Trophoblast cell (in vitro differentiated cells and primary cell): ENCODE results near the gene MCCC2.
"Not testable (repeated sequence)": the region's sequence is repeated elsewhere in the genome, so short reads cannot be mapped to it uniquely, and the experiment has no call there.

ENCODE experiments used
- DNase-seq, 2 donors: peaks; one replicate each; pipeline ENCODE4 v3.0.0-alpha.2; 2016
- H2AFZ ChIP-seq: 2 replicates; pipeline ENCODE4 v1.6.1; 2013; ENCODE audit warnings: low read length, moderate library complexity, mild to moderate bottlenecking; ENCODE audit not compliant: insufficient read depth, poor library complexity
- H2AK5ac ChIP-seq: 2 replicates; pipeline ENCODE4 v1.6.1; 2013; ENCODE audit warnings: mild to moderate bottlenecking, low read length
- H2BK120ac ChIP-seq: 2 replicates; pipeline ENCODE4 v1.6.1; 2013; ENCODE audit warnings: low read length, mild to moderate bottlenecking, moderate library complexity; ENCODE audit not compliant: insufficient read depth, poor library complexity
- H2BK12ac ChIP-seq: 2 replicates; pipeline ENCODE4 v1.6.1; 2013; ENCODE audit warnings: mild to moderate bottlenecking, low read length, moderate library complexity
- H2BK5ac ChIP-seq: 2 replicates; pipeline ENCODE4 v1.6.1; 2013; ENCODE audit warnings: low read length, low read depth, moderate library complexity, mild to moderate bottlenecking; ENCODE audit not compliant: poor library complexity
- H3K14ac ChIP-seq: 2 replicates; pipeline ENCODE4 v1.6.1; 2013; ENCODE audit warnings: mild to moderate bottlenecking, low read length
- H3K18ac ChIP-seq: 2 replicates; pipeline ENCODE4 v1.6.1; 2013; ENCODE audit warnings: mild to moderate bottlenecking, low read length
- H3K23ac ChIP-seq: 2 replicates; pipeline ENCODE4 v1.6.1; 2013; ENCODE audit warnings: low read length
- H3K27ac ChIP-seq: 2 replicates; pipeline ENCODE4 v1.5.1; 2013; ENCODE audit warnings: low read depth, mild to moderate bottlenecking, inconsistent platforms, low read length, moderate library complexity
- H3K27me3 ChIP-seq: 2 replicates; pipeline ENCODE4 v1.6.1; 2013; ENCODE audit warnings: inconsistent platforms, mild to moderate bottlenecking, low read length, moderate library complexity; ENCODE audit not compliant: insufficient read depth
- H3K36me3 ChIP-seq, 2 experiments: 1 replicate in 1 of 2; 2 replicates in 1 of 2; pipeline ENCODE4 v1.6.1; 2013; ENCODE audit warnings: low read length in 2 of 2, mild to moderate bottlenecking in 2 of 2, moderate library complexity in 1 of 2; ENCODE audit not compliant: insufficient read depth in 2 of 2, control insufficient read depth in 1 of 2
- H3K4ac ChIP-seq: 2 replicates; pipeline ENCODE4 v1.6.1; 2013; ENCODE audit warnings: low read depth, mild to moderate bottlenecking, low read length, moderate library complexity
- H3K4me1 ChIP-seq, 2 experiments: 1 replicate in 1 of 2; 2 replicates in 1 of 2; pipeline ENCODE4 v1.6.1; 2013; ENCODE audit warnings: low read length in 2 of 2, mild to moderate bottlenecking in 2 of 2, moderate library complexity in 1 of 2; ENCODE audit not compliant: insufficient read depth in 2 of 2, control insufficient read depth in 1 of 2
- H3K4me2 ChIP-seq: 2 replicates; pipeline ENCODE4 v1.6.1; 2013; ENCODE audit warnings: inconsistent platforms, mild to moderate bottlenecking, low read length, moderate library complexity
- H3K4me3 ChIP-seq: 2 replicates; pipeline ENCODE4 v1.5.1; 2013; ENCODE audit warnings: mild to moderate bottlenecking, low read depth, low read length, inconsistent platforms
- H3K79me1 ChIP-seq: one replicate; pipeline ENCODE4 v1.6.1; 2013; ENCODE audit warnings: low read length
- H3K79me2 ChIP-seq: 2 replicates; pipeline ENCODE4 v1.6.1; 2013; ENCODE audit warnings: low read length, mild to moderate bottlenecking; ENCODE audit not compliant: control insufficient read depth, insufficient read depth, poor library complexity
- H3K9ac ChIP-seq: 2 replicates; pipeline ENCODE4 v1.6.1; 2013; ENCODE audit warnings: mild to moderate bottlenecking, low read length
- H3K9me3 ChIP-seq: 2 replicates; pipeline ENCODE4 v1.6.1; 2013; ENCODE audit warnings: low read depth, mild to moderate bottlenecking, control low read depth, inconsistent platforms, low read length; ENCODE audit not compliant: insufficient read depth
- H4K12ac ChIP-seq: 2 replicates; pipeline ENCODE4 v1.6.1; 2013; ENCODE audit warnings: low read depth, mild to moderate bottlenecking, low read length, moderate library complexity
- H4K8ac ChIP-seq: 2 replicates; pipeline ENCODE4 v1.6.1; 2013; ENCODE audit warnings: low read depth, mild to moderate bottlenecking, low read length, moderate library complexity
- H4K91ac ChIP-seq: one replicate; pipeline ENCODE4 v1.6.1; 2013; ENCODE audit warnings: low read depth, mild to moderate bottlenecking, low read length, moderate library complexity
- WGBS: extraction: QIAGEN DNeasy Blood & Tissue Kit; methylation state at CpG from one replicate; pipeline ENCODE4 v1.1.7; 2013; ENCODE audit warnings: missing lambda C conversion rate; ENCODE audit not compliant: insufficient read length, insufficient coverage; ENCODE audit errors: extremely low coverage; 5-methylcytosine and 5-hydroxymethylcytosine counted together

MCCC2 gene

DNA sequence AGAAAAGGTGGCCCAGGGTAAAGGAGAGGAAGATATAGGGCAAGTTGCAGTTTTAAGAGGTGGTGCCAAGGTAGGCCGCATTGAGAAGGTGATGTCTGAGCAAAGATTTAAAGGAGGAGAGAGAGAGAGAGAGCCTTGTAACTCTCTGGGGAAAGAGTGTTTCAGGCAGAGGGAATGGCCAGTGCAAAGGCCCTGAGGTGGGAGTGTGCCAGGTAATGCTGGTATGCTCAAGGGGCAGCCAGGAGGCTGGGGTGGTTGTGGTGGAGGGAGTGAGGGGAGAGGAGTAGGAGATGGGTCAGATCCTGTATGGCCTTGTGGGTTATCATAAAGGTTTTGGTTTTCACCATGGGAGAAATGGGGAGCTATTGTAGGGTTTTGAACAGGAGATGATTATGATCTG, 9.9 kb downstream of the MCCC2 start:
- Histone ChIP-seq H4K8ac (no peak overlapping the region), H3K4me1 (peaks cover 3 to 10% of the 10 kb centered on the region in 2 experiments), H3K4me3 (no peak overlapping the region), H3K79me1 (peaks cover 4% of the 10 kb centered on the region), H4K12ac (no peak overlapping the region), H3K23ac (no peak overlapping the region), H3K4ac (no peak overlapping the region), H3K9ac (no peak overlapping the region), H3K9me3 (no peaks in the 10 kb centered on the region), H3K18ac (no peak overlapping the region), H2BK5ac (no peak overlapping the region), H4K91ac (no peak overlapping the region), H3K14ac (no peak overlapping the region), H3K36me3 (peaks cover 8 to 10% of the 10 kb centered on the region in 2 experiments), H3K27ac (no peak overlapping the region), H3K4me2 (no peak overlapping the region), H2AFZ (no peak overlapping the region), H3K27me3 (no peaks in the 10 kb centered on the region), H2AK5ac (no peak overlapping the region), H2BK12ac (no peak overlapping the region), H3K79me2 (no peaks in the 10 kb centered on the region), H2BK120ac (no peak overlapping the region)
- no CpG with 5 or more reads among the region's 1 CpG for WGBS
- DNase-seq = no peak

DNA sequence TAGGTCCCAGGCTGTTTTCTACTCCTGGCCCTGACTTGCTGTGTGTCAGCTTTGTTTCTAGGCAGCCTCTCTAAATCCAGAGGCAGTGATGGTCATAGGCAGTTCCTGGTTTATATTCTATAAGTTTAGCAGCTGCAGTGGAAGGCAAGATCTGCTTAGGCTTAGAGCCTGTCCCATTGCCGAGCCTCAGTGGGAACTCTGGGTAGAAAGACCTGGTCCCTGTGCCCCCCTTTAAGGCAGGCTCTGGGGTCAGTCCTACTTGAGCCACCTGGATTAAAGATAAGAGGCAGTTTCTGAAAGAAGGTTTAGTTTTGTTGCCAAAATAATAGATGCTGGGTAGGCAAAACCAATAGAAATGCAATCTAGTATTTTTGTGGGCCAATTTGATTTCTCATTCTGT, 13.6 kb downstream of the MCCC2 start:
- Histone ChIP-seq H3K4me3 (no peak overlapping the region), H4K12ac (peak overlapping the region; percentile 28), H3K79me1 (peaks cover 4% of the 10 kb centered on the region), H4K91ac (peak overlapping the region; percentile 17), H3K4ac (peak overlapping the region; percentile 50), H3K27ac (peak overlapping the region; percentile 72), H3K9ac (peak overlapping the region; percentile 2), H2BK12ac (peak overlapping the region; percentile 89), H3K14ac (peak overlapping the region; percentile 72), H3K9me3 (no peaks in the 10 kb centered on the region), H3K27me3 (no peaks in the 10 kb centered on the region), H2AK5ac (peak overlapping the region; percentile 95), H3K4me2 (peak overlapping the region; percentile 43), H3K23ac (no peak overlapping the region), H2BK120ac (peak overlapping the region; percentile 62), H2AFZ (peak overlapping the region; percentile 50), H3K18ac (peak overlapping the region; percentile 59), H3K79me2 (no peaks in the 10 kb centered on the region), H3K36me3 (peaks cover 9 to 12% of the 10 kb centered on the region in 2 experiments), H2BK5ac (peak overlapping the region; percentile 69), H3K4me1 (peaks cover 3 to 12% of the 10 kb centered on the region in 2 experiments), H4K8ac (peak overlapping the region; percentile 87)
- no peak for DNase-seq
- WGBS = no CpG with 5 or more reads among the region's 1 CpG

DNA sequence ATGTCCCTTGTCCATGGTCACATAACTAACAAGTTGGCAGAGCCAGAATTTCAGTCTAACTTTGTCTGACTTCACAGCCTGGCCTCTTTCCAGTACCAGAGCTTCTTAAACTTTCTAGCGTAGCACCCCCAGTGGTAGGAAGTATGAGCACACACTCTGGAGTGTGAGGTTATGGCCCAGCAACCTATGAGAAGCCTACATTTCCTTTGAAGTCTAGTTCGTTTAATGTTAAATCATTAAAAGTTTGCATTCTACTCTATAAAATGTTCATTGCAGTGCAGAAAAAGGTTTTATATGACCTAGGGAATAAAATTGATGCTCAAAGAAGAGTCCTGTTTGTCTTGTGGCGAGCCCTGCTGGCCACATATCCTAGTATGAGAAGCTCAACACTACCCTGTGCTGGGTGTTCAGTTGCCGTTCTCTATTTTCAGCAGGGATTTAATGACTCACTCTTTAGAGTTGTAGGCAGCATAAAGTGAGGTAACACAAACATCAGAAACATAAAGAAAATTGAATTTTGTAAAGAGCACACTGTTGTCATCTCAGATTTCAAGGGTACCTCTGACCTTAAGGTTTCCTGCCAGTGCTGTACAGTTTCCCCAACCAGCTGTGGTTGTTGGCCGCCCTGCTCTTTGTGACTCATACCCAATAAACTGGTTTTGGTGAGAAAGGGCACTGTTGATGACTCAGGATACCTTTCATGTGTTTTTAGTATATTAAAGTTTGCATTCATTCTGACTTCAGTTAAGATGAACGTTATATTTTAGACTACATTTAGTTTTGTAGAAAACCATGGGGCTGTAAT, 14.3 kb downstream of the MCCC2 start:
- no peak overlapping the region for H2BK12ac ChIP-seq
- peak overlapping the region; percentile 72 for H3K27ac ChIP-seq
- H3K9me3 ChIP-seq = no peaks in the 10 kb centered on the region
- H4K8ac ChIP-seq = no peak overlapping the region
- no peak overlapping the region for H3K18ac ChIP-seq
- H3K4me1 ChIP-seq = peaks cover 3 to 12% of the 10 kb centered on the region in 2 experiments
- no peak overlapping the region for H2BK120ac ChIP-seq
- H2AK5ac ChIP-seq = no peak overlapping the region
- peak; percentile 71 to 87 for DNase-seq
- H2BK5ac ChIP-seq = peak overlapping the region; percentile 33
- H3K36me3 ChIP-seq = peaks cover 9 to 12% of the 10 kb centered on the region in 2 experiments
- H3K79me1 ChIP-seq = peaks cover 4% of the 10 kb centered on the region
- H3K23ac ChIP-seq = no peak overlapping the region
- H3K4me2 ChIP-seq = peak overlapping the region; percentile 43
- H4K12ac ChIP-seq = no peak overlapping the region
- H3K27me3 ChIP-seq = no peaks in the 10 kb centered on the region
- H3K14ac ChIP-seq = no peak overlapping the region
- H4K91ac ChIP-seq = peak overlapping the region; percentile 14
- no peak overlapping the region for H3K9ac ChIP-seq
- no peak overlapping the region for H3K4ac ChIP-seq
- no peaks in the 10 kb centered on the region for H3K79me2 ChIP-seq
- no peak overlapping the region for H3K4me3 ChIP-seq
- no peak overlapping the region for H2AFZ ChIP-seq
- WGBS = no CpG with 5 or more reads among the region's 6 CpGs

DNA sequence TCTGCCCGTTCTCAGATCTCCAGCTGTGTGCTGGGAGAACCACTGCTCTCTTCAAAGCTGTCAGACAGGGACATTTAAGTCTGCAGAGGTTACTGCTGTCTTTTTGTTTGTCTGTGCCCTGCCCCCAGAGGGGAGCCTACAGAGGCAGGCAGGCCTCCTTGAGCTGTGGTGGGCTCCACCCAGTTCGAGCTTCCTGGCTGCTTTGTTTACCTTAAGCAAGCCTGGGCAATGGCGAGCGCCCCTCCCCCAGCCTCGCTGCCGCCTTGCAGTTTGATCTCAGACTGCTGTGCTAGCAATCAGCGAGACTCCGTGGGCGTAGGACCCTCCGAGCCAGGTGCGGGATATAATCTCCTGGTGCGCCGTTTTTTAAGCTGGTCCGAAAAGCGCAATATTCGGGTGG, 22.8 kb downstream of the MCCC2 start:
- H3K4me1 ChIP-seq = not testable (repeated sequence)
- no CpG with 5 or more reads among the region's 16 CpGs for WGBS

More for the DNA sequence above, 22.8 kb downstream of the MCCC2 start:
- H3K4me3 ChIP-seq, H4K91ac ChIP-seq, H3K79me2 ChIP-seq, H3K9me3 ChIP-seq, H2BK5ac ChIP-seq, H3K27me3 ChIP-seq, H3K4me2 ChIP-seq, H2BK12ac ChIP-seq, H3K79me1 ChIP-seq, H3K14ac ChIP-seq, H3K18ac ChIP-seq, H3K36me3 ChIP-seq, H2AK5ac ChIP-seq, H3K4ac ChIP-seq, H3K23ac ChIP-seq, H4K12ac ChIP-seq, H2BK120ac ChIP-seq, H3K27ac ChIP-seq, H3K9ac ChIP-seq, H2AFZ ChIP-seq, DNase-seq, H4K8ac ChIP-seq: not testable (repeated sequence)
